SK-N-SH (cell line): ENCODE measurements around the gene ADORA2A.
A peak's percentile ranks its signal among the peaks of the same experiment; 100 is the strongest.

ENCODE experiments used
- EP300 ChIP-seq, 2 experiments: IDR thresholded peaks; 2 replicates each; pipeline versions ENCODE4 v1.4.0 to v1.6.1; 2012; ENCODE audit warnings: borderline replicate concordance in 1 of 2, low read depth in 1 of 2, low read length in 1 of 2
- FOXJ3 ChIP-seq: sonication (generic); formaldehyde crosslinking; IDR thresholded peaks from 2 replicates; pipeline ENCODE4 v1.5.1; 2020; ENCODE audit warnings: mild to moderate bottlenecking, missing genetic modification reagents
- MXI1 ChIP-seq: IDR thresholded peaks from 2 replicates; pipeline ENCODE4 v1.6.1; 2012; ENCODE audit warnings: mild to moderate bottlenecking, low read depth, low read length, improper control_type of control experiment
- RAD21 ChIP-seq: IDR thresholded peaks from 2 replicates; pipeline ENCODE4 v1.6.1; 2012; ENCODE audit warnings: mild to moderate bottlenecking, low read length
- RCOR1 ChIP-seq: fragments of 150-350 bp; IDR thresholded peaks from 2 replicates; pipeline ENCODE4 v1.6.1; 2017; ENCODE audit warnings: antibody characterized with exemption, low read length
- RFX5 ChIP-seq: IDR thresholded peaks from 2 replicates; pipeline ENCODE4 v1.6.1; 2012; ENCODE audit warnings: mild to moderate bottlenecking, improper control_type of control experiment, low read length
- RXRA ChIP-seq: IDR thresholded peaks from 2 replicates; pipeline ENCODE4 v1.4.0; 2012; ENCODE audit warnings: low read depth, mild to moderate bottlenecking, borderline replicate concordance
- SIN3A ChIP-seq: IDR thresholded peaks from 2 replicates; pipeline ENCODE4 v1.6.1; 2012; ENCODE audit warnings: low read depth, mild to moderate bottlenecking, low read length, moderate library complexity, borderline replicate concordance
- TAF1 ChIP-seq: IDR thresholded peaks from 2 replicates; pipeline ENCODE4 v1.6.1; 2012; ENCODE audit warnings: low read depth, mild to moderate bottlenecking, low read length, moderate library complexity, borderline replicate concordance
- TCF12 ChIP-seq: IDR thresholded peaks from 2 replicates; pipeline ENCODE4 v1.4.0; 2012
- YY1 ChIP-seq: IDR thresholded peaks from 2 replicates; pipeline ENCODE4 v1.4.0; 2012; ENCODE audit warnings: low read depth, mild to moderate bottlenecking
- TF ChIP-seq, protein P1 (sequence below): fragments of 200-600 bp; sonication (generic); IDR thresholded peaks from 2 replicates; pipeline ENCODE4 v1.6.1; 2017; ENCODE audit warnings: antibody characterized with exemption, mild to moderate bottlenecking, moderate library complexity
- TF ChIP-seq, protein P2 (sequence below): IDR thresholded peaks from 2 replicates; pipeline ENCODE4 v1.6.1; 2012; ENCODE audit warnings: mild to moderate bottlenecking, low read depth, low read length, moderate library complexity
- TF ChIP-seq, protein P3 (sequence below): IDR thresholded peaks from 2 replicates; pipeline ENCODE4 v1.4.0; 2012; ENCODE audit warnings: low read depth

DNA sequence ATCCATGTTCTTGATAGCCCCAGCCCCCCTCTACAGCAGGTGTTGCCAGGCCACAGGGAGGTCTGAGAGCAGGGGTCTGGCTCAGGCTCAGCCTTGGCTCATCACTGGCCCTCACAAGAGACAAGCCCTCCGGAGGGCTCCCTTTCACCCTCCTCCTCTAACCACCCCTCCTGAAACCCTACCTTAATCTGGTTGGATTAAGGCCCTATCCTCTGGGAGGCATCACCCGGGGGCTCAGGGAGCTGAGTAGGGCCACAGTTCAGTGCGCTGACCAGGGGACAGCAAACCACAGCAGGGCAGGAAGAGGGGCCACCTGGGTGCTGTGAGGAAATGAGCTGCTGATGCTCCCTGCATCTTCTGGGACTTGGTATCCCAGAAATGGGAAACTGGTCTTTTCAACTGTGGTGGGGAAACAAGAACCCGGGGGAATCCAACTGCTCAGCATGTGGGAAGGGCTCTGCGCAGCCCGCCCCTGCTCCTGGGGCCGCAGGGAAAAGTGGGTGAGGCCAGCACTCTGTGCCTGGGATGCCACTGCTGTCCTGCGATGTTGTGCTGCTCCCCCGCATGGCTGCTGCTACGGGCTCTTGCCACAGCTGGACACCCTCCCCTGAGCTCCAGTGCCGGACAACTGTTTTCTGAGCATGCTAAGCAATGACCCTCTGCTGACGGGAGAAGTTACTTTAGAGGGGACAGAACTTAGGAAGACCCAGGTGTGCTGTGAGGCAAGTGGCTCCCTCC is 17.5 kb downstream of the ADORA2A start:
- no peak for TF ChIP-seq SIN3A
- TF ChIP-seq, protein P1, sequence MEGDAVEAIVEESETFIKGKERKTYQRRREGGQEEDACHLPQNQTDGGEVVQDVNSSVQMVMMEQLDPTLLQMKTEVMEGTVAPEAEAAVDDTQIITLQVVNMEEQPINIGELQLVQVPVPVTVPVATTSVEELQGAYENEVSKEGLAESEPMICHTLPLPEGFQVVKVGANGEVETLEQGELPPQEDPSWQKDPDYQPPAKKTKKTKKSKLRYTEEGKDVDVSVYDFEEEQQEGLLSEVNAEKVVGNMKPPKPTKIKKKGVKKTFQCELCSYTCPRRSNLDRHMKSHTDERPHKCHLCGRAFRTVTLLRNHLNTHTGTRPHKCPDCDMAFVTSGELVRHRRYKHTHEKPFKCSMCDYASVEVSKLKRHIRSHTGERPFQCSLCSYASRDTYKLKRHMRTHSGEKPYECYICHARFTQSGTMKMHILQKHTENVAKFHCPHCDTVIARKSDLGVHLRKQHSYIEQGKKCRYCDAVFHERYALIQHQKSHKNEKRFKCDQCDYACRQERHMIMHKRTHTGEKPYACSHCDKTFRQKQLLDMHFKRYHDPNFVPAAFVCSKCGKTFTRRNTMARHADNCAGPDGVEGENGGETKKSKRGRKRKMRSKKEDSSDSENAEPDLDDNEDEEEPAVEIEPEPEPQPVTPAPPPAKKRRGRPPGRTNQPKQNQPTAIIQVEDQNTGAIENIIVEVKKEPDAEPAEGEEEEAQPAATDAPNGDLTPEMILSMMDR = no peak
- no peak for TF ChIP-seq YY1
- TF ChIP-seq TAF1 = no peak
- peak in 1 of 2 experiments; percentile 80; a peak in 2 of 4 replicates for TF ChIP-seq EP300 (IDR thresholded peaks at IDR 0.05; ENCODE audit: borderline replicate concordance in 1 of 2, low read depth in 1 of 2, low read length in 1 of 2)
- TF ChIP-seq TCF12 = no peak
- TF ChIP-seq FOXJ3 (CRISPR knock-in tag) = no peak
- no peak for TF ChIP-seq RFX5
- TF ChIP-seq, protein P2, sequence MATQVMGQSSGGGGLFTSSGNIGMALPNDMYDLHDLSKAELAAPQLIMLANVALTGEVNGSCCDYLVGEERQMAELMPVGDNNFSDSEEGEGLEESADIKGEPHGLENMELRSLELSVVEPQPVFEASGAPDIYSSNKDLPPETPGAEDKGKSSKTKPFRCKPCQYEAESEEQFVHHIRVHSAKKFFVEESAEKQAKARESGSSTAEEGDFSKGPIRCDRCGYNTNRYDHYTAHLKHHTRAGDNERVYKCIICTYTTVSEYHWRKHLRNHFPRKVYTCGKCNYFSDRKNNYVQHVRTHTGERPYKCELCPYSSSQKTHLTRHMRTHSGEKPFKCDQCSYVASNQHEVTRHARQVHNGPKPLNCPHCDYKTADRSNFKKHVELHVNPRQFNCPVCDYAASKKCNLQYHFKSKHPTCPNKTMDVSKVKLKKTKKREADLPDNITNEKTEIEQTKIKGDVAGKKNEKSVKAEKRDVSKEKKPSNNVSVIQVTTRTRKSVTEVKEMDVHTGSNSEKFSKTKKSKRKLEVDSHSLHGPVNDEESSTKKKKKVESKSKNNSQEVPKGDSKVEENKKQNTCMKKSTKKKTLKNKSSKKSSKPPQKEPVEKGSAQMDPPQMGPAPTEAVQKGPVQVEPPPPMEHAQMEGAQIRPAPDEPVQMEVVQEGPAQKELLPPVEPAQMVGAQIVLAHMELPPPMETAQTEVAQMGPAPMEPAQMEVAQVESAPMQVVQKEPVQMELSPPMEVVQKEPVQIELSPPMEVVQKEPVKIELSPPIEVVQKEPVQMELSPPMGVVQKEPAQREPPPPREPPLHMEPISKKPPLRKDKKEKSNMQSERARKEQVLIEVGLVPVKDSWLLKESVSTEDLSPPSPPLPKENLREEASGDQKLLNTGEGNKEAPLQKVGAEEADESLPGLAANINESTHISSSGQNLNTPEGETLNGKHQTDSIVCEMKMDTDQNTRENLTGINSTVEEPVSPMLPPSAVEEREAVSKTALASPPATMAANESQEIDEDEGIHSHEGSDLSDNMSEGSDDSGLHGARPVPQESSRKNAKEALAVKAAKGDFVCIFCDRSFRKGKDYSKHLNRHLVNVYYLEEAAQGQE = no peak
- TF ChIP-seq RCOR1 = no peak
- no peak for TF ChIP-seq RXRA
- TF ChIP-seq, protein P3, sequence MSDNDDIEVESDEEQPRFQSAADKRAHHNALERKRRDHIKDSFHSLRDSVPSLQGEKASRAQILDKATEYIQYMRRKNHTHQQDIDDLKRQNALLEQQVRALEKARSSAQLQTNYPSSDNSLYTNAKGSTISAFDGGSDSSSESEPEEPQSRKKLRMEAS = no peak
- TF ChIP-seq MXI1 = no peak
- TF ChIP-seq RAD21 = peak; percentile 19; the same call in 1 of the 2 replicates
